Measurements from ENCODE around the gene MAP2K6.

DNA sequence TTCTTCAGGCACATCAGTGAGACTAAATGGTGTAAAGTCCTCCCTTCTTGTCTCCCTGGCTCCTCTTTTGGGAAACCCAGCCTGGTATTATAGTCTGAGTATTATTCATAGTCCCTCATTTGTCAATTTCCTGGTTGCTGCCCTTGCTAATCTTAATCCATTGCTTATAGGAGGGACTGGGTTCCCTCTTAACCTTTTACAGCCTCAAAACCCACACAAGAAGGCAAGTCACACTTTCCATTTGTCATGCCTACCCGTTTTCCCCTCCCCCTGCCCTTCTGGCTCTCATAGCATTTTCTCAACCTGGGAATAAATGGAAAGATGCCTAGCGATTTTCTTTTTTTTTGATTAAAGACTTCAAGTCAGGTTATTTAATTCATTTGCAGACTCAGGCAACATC, 124.8 kb downstream of the MAP2K6 start:
- TF ChIP-seq, protein P1, sequence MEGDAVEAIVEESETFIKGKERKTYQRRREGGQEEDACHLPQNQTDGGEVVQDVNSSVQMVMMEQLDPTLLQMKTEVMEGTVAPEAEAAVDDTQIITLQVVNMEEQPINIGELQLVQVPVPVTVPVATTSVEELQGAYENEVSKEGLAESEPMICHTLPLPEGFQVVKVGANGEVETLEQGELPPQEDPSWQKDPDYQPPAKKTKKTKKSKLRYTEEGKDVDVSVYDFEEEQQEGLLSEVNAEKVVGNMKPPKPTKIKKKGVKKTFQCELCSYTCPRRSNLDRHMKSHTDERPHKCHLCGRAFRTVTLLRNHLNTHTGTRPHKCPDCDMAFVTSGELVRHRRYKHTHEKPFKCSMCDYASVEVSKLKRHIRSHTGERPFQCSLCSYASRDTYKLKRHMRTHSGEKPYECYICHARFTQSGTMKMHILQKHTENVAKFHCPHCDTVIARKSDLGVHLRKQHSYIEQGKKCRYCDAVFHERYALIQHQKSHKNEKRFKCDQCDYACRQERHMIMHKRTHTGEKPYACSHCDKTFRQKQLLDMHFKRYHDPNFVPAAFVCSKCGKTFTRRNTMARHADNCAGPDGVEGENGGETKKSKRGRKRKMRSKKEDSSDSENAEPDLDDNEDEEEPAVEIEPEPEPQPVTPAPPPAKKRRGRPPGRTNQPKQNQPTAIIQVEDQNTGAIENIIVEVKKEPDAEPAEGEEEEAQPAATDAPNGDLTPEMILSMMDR (IDR thresholded peaks at IDR 0.05): no peak
- TF ChIP-seq POLR2AphosphoS5 (IDR thresholded peaks at IDR 0.05) (no peak), EP300 (IDR thresholded peaks at IDR 0.05) (no peak)
